T-helper 2 cell (primary cell): ENCODE measurements around the gene SLC10A2.
"Not testable (repeated sequence)": the region's sequence is repeated elsewhere in the genome, so short reads cannot be mapped to it uniquely, and the experiment has no call there.

Experiments used
- DNase-seq, 5 experiments: peaks; one replicate each; pipeline versions ENCODE4 v3.0.0 to v3.0.0-alpha.2; 2012 to 2022
- total RNA-seq, 2 donors: gene quantifications; one replicate each; lab custom pipeline; 2026; lab: John Stamatoyannopoulos, UW

The SLC10A2 gene, protein sequence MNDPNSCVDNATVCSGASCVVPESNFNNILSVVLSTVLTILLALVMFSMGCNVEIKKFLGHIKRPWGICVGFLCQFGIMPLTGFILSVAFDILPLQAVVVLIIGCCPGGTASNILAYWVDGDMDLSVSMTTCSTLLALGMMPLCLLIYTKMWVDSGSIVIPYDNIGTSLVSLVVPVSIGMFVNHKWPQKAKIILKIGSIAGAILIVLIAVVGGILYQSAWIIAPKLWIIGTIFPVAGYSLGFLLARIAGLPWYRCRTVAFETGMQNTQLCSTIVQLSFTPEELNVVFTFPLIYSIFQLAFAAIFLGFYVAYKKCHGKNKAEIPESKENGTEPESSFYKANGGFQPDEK
- 0 reads per million in 2 donors for total RNA-seq

- DNase-seq: no peak
Measured at GRCh38 chr13:103066079-103066780, at the start of gene SLC10A2. SLC10A2 (minus strand) TSS chr13:103066417; CDS start chr13:103066249, 168 bp downstream.

DNA sequence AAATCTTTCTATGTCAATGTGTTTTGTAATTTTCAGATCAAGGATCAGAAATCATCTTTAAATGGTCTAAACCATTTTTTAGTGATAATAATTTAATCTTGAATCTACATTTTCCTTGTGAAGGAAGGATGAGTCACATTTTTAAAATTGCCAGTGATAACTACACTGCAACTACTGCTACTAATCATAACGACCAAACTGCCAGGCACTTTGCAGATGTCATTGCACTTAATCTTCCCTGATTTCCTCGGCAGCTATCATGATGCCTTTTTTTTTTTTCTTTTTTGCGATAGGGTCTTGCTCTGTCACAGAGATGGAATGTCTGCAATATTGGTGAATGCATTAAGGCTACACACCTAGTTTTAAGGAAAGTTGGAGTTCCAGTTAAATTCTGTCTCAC lies 41.4 kb upstream of the SLC10A2 start:
- no peak for DNase-seq

DNA sequence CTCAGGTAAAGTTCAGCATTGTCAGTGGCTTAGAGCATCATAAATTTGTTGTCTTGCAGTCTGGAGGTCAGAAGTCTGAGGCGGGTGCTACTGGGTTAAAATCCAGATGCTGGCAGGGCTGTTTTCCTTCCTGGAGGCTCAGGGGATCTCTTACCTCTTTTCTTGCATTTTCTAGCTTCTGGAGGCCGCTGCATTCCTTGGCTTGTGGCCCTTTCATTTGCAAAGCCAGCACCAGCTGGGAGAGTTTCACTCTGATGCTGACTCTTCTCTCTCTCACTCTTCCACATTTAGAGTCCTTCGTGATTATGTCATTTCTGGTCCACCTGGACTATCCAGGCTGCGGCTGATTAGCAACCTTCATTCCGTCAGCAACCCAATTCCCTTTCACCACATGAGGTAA lies 38.1 kb upstream of the SLC10A2 start:
- no peak for DNase-seq

GRCh38 chr13:103103456-103103855 lies 37.2 kb upstream of the SLC10A2 start:
- DNase-seq: peak in 1 of 5 experiments; percentile 37

GRCh38 chr13:103102482-103102881 lies 36.3 kb upstream of the SLC10A2 start:
- DNase-seq: no peak

DNA sequence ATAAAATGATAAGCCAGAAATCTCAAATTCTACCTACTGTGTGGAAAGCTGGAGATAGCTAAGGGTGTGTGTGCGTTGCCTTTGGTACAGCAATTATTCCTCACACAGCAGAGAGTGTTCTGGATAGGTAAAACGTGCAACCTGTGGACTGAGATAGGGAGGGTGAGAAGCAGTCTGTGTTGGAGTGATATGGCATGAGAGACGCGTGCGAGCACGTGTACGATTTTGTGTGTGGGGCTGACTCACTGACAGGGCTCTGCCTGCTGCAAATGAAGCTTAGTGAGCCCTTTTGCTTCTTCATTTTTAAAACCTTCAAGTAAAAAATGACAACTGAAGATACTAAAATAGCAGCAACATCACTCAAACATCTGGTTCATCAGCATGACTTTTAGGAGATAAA lies 35.7 kb upstream of the SLC10A2 start:
- DNase-seq: no peak

GRCh38 chr13:103101500-103101899 lies 35.3 kb upstream of the SLC10A2 start:
- no peak for DNase-seq

- no peak for DNase-seq
Measured at GRCh38 chr13:103100830-103101229, 34.6 kb upstream of the SLC10A2 start.

GRCh38 chr13:103099722-103100293 lies 33.6 kb upstream of the SLC10A2 start:
- no peak for DNase-seq

DNA sequence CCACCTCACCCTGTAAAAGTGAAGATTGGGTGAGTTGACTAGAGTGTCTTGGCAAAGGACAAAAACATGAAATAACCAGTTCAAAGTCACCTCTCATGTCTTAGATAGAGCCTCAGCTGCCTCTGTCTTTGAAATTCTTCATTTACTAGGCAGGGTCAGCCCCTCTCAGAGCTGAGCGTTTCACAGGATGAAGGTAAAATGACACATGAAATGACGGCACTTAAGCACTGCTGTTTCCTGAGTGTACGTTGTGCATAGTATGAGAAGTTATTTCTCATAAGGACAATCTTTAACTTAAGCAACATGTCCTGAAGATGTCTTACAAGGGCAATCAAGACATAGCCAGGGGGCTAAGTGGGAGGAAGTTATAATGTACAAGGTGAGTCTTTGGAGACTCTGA lies 32.3 kb upstream of the SLC10A2 start:
- DNase-seq: no peak

- no peak for DNase-seq
Measured at GRCh38 chr13:103097366-103097928, 31.2 kb upstream of the SLC10A2 start.

DNA sequence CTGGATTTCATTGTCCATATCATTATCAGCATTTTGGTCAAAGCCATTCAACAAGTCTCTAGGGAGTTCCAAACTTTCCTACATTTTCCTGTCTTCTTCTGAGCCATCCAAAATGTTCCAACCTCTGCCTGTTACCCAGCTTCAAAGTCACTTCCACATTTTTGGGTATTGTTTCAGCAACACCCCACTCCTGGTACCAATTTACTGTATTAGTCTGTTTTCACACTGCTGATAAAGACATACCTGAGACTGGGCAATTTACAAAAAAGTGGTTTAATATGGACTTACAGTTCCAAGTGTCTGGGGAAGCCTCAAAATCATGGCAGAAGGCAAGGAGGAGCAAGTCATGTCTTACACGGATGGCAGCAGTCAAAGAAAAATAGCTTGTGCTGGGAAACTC lies 27.4 kb upstream of the SLC10A2 start:
- DNase-seq: not testable (repeated sequence)

DNA sequence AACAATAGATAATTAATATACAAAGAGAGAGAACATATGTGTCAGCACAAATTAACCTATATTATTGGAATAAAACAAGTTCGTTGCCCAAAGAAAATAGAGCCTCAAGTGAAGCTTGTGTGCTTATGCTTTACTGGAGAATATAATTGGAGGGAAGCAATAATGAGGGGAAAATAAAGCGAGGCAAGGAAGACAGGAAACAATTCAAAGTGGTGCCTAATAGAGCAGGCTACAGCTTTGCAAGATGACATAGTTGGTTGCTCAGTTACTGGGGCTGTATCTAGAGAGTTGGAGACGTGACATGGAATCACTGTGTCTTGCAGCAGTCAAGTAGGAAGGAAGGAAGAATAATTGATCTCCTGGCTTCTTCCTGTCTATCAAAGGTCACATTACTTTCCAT lies 21.1 kb upstream of the SLC10A2 start:
- DNase-seq: no peak

- no peak for DNase-seq
Measured at GRCh38 chr13:103081435-103081834, 15.2 kb upstream of the SLC10A2 start.

DNA sequence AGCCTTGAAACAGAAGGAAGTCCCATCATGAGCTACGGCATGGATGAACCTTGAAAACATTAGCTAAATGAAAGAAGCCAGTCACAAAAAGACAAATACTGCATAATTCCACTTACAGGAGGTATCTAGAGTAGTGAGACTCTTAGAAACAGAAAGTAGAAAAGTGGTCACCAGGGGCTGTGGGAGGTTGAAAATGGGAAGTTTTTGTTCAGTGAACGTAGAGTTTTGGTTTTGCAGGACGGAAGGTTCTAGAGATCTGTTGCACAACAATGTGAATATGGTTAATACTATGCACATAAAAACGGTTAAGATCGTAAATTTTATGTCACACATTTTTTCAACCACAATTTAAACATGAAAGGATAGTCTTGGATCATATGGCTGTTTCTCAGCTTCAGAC lies 11.9 kb upstream of the SLC10A2 start:
- no peak for DNase-seq

DNA sequence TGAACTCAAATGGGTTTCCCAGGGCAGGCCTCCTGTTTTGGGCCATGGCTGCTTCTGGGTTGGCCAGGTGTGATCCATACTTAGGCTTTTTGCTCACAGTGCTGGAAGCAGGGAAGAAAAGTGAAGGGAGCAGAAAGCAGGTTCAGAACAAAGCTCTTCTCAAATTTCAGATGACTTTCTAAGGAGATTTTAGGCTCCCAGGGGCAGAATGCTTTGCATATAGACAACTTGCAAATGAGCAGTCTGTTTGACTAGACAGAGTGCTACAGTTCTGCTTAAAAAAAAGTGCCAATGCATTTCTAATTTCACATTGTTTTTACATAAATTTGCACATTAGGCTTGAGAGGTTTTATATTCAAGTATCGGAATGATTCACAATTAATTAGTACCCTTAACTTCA lies 2.6 kb upstream of the SLC10A2 start:
- no peak for DNase-seq

- DNase-seq: no peak
Measured at GRCh38 chr13:103067751-103068555, 1.7 kb upstream of the SLC10A2 start.

DNA sequence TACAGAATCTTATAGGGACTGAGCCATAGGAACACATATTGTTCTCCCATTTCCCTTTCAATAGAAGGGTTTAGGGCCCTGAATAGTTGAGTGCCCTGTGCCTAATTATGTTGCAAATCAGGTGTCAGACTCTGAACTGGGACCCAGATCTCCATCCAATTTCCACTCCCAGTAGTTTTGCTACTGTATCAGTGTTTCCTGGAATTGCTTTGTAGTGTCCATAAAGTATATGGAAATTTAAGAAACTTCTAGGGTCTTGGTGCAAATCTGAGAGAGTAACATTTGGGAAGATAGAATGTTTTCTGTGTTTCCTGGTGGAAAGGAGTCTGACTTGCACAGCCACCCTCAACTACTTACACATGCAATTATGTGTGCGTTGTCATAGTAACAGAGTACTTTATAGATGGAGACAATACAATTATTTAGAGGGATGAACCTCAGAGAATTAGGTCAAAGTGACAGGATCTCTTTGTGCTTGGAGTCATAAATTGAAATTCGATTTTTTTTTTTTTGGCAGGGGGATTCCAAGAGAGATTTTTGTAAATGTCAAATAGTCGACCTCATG lies 646 bp upstream of the SLC10A2 start:
- no peak for DNase-seq

- DNase-seq: no peak
Measured at GRCh38 chr13:103063376-103063775, 2.8 kb downstream of the SLC10A2 start.

DNA sequence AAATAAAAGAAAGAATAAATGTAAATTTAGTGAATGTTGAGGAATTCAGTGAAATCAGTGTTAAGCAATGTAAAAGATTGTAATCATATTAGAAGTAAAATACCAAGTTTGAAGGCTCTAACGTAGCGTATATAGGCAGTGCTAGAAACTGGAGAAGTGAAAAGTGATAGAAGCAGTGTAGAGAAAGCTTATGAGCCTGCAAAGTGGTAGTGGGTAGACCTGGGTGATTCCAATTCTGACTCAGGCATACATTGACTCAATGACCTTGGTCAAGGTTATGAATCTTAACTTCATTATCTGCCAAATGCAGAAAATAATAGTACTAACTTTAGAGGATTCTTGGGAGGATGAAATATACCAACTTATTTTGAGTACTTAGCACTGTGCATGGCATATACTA lies 4.1 kb downstream of the SLC10A2 start:
- no peak for DNase-seq

GRCh38 chr13:103056008-103056407 lies 10.2 kb downstream of the SLC10A2 start:
- no peak for DNase-seq

GRCh38 chr13:103055166-103055565 lies 11.1 kb downstream of the SLC10A2 start:
- no peak for DNase-seq
